HG03066 (cell line): Measurements from ENCODE around the gene OR2AK2.

Experiments
- ATAC-seq: cut with Tn5 transposase; IDR thresholded peaks from one replicate; pipeline ENCODE4 v1.9.1; 2021; ENCODE audit warnings: low read depth; ENCODE audit not compliant: unreplicated experiment

Gene OR2AK2

DNA sequence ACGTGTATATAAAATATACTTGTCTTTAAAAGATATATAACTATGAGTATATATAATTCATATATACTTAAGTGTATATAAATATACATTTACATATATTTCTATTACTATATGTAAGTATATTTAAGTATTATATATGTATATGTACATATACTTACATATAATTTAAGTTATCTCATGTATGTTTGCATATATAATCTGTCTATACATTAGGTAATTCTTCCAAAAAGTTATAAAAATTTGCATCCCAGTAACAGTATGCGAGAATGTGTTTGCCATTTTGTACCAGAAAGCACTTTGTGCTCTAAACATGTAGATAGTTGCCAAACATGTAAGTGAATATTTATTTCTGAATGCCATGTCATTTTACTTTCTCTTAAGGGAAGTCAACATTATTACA is at the start of gene OR2AK2:
OR2AK2 (plus strand) TSS at position 301 of the 400 bp plus-strand sequence. CDS start 144 bp downstream, outside the sequence.
- no peak for ATAC-seq

DNA sequence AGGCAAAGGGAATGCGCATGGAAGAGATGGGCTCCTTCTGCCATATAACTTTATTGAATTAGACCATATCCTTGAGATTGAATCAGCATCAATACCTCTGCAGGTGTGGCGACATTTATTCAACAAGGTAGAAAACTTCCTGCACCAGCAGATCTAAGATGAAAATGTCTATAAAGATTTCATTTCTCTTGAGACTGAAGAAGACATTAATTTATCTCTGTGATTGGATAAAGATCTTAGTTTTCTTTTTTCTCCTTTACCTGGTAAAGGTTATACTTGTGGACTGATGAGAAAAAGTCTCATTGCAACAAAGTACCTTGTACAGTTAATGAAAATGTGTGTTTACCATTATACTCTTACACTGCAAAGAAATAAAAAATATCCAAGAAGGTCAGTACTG is 45.1 kb upstream of the OR2AK2 start, which contains the start of gene OR2T8:
OR2T8 (plus strand) TSS at position 301 of the 400 bp plus-strand sequence. CDS start 766 bp downstream, outside the sequence.
- no peak for ATAC-seq

- ATAC-seq = no peak
These were observed 41.1 kb upstream of the OR2AK2 start for GRCh38 chr1:247923941-247924340.

- no peak for ATAC-seq
These were observed 40.2 kb upstream of the OR2AK2 start, which contains the start of gene OR2AJ1 for GRCh38 chr1:247924868-247925267. TSS of gene OR2AJ1 (plus strand) at chr1:247924889. CDS start at chr1:247933769, 8,880 bp downstream.

DNA sequence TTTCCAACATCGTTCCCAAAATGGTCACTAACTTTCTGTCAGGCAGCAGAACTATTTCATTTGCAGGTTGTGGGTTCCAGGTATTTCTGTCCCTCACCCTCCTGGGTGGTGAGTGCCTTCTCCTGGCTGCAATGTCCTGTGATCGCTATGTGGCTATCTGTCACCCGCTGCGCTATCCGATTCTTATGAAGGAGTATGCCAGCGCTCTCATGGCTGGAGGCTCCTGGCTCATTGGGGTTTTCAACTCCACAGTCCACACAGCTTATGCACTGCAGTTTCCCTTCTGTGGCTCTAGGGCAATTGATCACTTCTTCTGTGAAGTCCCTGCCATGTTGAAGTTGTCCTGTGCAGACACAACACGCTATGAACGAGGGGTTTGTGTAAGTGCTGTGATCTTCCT is 31.0 kb upstream of the OR2AK2 start:
- no peak for ATAC-seq

GRCh38 chr1:247935781-247936180 is 29.3 kb upstream of the OR2AK2 start:
- no peak for ATAC-seq

DNA sequence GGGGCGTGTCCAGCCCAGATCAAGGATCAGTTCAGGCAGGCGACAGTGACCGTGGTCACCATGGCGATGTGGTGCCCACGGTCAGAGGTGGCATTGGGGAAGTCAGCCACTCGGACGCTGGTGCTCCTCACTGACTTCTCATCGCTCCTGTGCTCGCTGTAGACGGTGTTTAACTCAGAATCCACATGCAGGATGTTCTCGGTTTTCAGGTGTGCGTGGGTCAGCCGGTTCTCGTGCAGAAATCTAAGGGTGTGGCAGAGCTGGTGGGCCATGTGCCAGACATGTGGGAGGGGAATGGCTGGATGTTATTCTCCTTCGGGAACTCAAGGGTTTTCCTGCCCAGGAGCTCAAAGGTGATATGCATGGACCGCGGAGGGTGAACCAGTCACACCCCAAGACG is 28.6 kb upstream of the OR2AK2 start:
- ATAC-seq = no peak

DNA sequence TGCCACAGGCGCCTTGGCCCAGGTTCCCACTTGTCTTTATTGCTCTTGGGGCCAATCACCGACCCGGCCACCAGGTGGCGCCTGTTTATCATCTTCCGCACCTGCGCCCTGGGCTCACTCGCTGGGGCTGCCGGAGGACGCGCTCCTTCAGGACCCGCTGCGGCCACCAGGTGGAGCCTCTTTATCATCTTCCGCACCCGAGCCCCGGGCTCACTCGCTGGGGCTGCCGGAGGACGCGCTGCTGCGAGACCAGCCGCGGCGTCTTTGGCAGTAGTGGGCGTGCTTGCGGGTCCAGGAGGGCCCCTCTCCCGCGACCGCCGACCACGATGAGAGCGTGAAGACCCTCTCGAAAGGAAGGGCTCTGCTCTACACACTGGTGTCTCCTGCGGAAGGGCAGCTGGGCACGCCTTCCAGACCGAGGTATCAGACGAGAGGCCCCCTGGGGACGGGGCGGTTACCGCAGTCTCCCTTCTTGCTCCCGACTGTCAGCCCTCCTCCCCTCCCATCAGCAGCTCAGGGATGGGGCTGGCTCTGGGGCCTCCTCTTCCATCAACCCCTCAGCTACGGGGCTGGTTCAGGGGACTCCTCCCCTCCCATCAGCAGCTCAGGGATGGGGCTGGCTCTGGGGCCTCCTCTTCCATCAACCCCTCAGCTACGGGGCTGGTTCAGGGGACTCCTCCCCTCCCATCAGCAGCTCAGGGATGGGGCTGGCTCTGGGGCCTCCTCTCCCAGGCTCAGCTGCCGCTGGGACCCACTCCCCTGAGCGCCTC is 27.9 kb upstream of the OR2AK2 start:
- peak; percentile 100 for ATAC-seq

GRCh38 chr1:247942624-247943023 is 22.4 kb upstream of the OR2AK2 start:
- no peak for ATAC-seq

- ATAC-seq = no peak
These were observed 16.5 kb upstream of the OR2AK2 start, which contains the start of gene OR2L8 for GRCh38 chr1:247948558-247948957. TSS of gene OR2L8 (plus strand) at chr1:247948858. CDS start at chr1:247948858, 0 bp downstream.

DNA sequence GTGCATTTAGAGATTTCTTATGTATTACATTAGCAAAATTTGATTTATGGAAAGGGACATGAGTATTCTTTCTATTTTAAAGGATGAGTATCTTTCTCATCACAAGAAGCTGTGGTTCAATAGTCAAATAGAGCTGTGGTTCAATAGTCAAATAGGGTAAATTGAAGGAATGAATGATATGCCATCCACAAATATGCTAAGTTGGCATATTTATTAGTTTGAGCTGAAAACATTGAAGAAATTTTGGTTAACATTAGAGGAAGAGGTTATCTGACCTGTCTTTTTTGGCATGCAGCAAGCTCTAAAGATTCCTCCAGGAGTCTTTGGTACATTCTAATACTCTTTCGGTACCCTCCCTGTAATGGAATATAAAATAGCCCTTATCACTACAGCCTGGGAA is 11.6 kb upstream of the OR2AK2 start:
- no peak for ATAC-seq

GRCh38 chr1:247961791-247962190 is 3.2 kb upstream of the OR2AK2 start:
- no peak for ATAC-seq

- ATAC-seq = no peak
These were observed 2.0 kb upstream of the OR2AK2 start for GRCh38 chr1:247962911-247963588.

GRCh38 chr1:247966532-247967204 is 1.6 kb downstream of the OR2AK2 start:
- ATAC-seq = peak; percentile 65

- ATAC-seq = no peak
These were observed 28.0 kb downstream of the OR2AK2 start for GRCh38 chr1:247992986-247993385.

DNA sequence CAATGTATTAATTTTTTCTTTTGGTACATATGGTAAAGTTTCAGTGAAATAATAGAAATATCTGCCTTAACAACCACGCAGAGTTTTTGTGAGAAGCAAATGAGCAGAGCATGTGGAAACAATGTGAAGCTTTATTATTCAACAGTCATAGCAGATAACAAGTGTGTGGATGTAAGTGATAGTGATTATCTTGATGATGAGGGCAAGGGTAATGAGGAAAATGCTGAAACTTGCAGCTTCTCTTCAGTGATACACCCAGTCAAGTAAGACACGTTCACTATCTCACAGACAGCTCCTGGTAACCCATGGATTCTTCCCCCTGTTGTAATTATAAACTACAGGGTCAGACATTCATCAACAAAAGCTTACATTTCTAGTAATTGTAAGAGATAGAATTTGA is 33.8 kb downstream of the OR2AK2 start:
- no peak for ATAC-seq

- ATAC-seq = no peak
These were observed 35.1 kb downstream of the OR2AK2 start for GRCh38 chr1:248000169-248000568.

DNA sequence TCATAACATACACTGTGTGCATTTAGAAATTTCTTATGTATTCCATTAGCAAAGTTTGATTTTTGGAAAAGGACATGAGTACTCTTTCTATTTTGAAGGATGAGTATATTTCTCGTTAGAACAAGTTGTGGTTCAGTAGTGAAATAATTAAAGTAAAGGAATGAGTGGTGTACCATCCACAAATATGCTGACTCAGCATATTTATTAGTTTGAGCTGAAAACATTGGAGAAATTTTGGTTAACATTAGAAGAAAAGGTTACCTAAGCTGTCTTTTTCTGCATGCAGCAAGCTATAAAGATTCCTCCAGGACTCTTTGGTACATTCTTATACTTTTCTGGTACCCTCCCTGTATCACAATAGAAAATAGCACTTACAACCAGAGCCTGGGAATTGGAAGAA is 42.7 kb downstream of the OR2AK2 start:
- no peak for ATAC-seq

DNA sequence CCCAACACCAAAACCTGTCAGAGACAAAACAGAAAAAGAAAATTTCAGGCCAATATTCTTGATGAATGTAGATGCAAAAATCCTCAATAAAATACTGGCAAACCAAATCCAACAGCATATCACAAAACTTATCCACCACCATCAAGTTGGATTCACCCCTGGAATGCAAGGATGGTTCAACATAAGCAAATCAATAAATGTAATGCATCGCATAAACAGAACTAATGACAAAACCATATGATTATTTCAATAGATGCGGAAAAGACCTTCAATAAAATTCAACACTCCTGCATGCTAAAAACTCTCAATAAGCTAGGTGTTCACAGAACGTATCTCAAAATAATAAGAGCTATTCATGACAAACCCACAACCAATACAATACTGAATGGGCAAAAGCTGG is 44.6 kb downstream of the OR2AK2 start:
- no peak for ATAC-seq

- ATAC-seq = no peak
These were observed 48.2 kb downstream of the OR2AK2 start, which contains the start of gene OR2L5 for GRCh38 chr1:248013229-248013710. TSS of gene OR2L5 (plus strand) at chr1:248013660. CDS start at chr1:248021948, 8,288 bp downstream.

- ATAC-seq = no peak
These were observed 50.8 kb downstream of the OR2AK2 start for GRCh38 chr1:248015803-248016202.
